Neural cell (in vitro differentiated cells): ENCODE measurements around the gene TULP3. TPM values are rescaled to one million over a fixed set of nuclear protein-coding genes. Genes with fewer than 3 reads are reported as not detected.

Experiments
- H2AFZ ChIP-seq: fragments of 200-600, 300-800 bp; sonication (generic), shearing (Covaris generic); 2 replicates; pipeline ENCODE4 v1.6.0; 2014; ENCODE audit warnings: low read depth, mild to moderate bottlenecking, antibody characterized with exemption, low read length, moderate library complexity
- H3F3A ChIP-seq: fragments of 200-600 bp; shearing (Covaris generic); 2 replicates; pipeline ENCODE4 v1.6.1; 2016; ENCODE audit warnings: mild to moderate bottlenecking, moderate library complexity, mixed read lengths, antibody characterized with exemption, low read length; ENCODE audit not compliant: insufficient read depth, poor library complexity, severe bottlenecking
- H3K27ac ChIP-seq: fragments of 200-600, 300-800 bp; sonication (generic), shearing (Covaris generic); 2 replicates; pipeline ENCODE4 v1.5.1; 2014; ENCODE audit warnings: mild to moderate bottlenecking, low read length, moderate library complexity
- H3K27me3 ChIP-seq: fragments of 300-800, 200-600 bp; sonication (generic), shearing (Covaris generic); 2 replicates; pipeline ENCODE4 v1.6.0; 2014; ENCODE audit warnings: mild to moderate bottlenecking, low read depth, low read length, moderate library complexity; ENCODE audit not compliant: insufficient read depth
- H3K36me3 ChIP-seq: fragments of 300-800, 200-600 bp; sonication (generic), shearing (Covaris generic); 2 replicates; pipeline ENCODE4 v1.5.1; 2014; ENCODE audit warnings: mild to moderate bottlenecking, antibody characterized with exemption, low read length, moderate library complexity; ENCODE audit not compliant: insufficient read depth
- H3K4me2 ChIP-seq: fragments of 300-800, 200-600 bp; sonication (generic), shearing (Covaris generic); 2 replicates; pipeline ENCODE4 v1.6.0; 2014; ENCODE audit warnings: mild to moderate bottlenecking, low read length
- H3K4me3 ChIP-seq: fragments of 300-800, 200-600 bp; sonication (generic), shearing (Covaris generic); 2 replicates; pipeline ENCODE4 v1.5.1; 2014; ENCODE audit warnings: mild to moderate bottlenecking, low read length, moderate library complexity
- H3K79me2 ChIP-seq: fragments of 200-600 bp; shearing (Covaris generic); replicated peaks from 2 replicates; pipeline ENCODE4 v1.6.0; 2014; ENCODE audit warnings: mild to moderate bottlenecking, low read length, moderate library complexity; ENCODE audit not compliant: insufficient read depth
- H3K9ac ChIP-seq: fragments of 300-800, 200-600 bp; sonication (generic), shearing (Covaris generic); 2 replicates; pipeline ENCODE4 v1.6.1; 2016; ENCODE audit warnings: mild to moderate bottlenecking, low read length, mixed read lengths
- H3K9me2 ChIP-seq: fragments of 200-600 bp; shearing (Covaris generic); 2 replicates; pipeline ENCODE4 v1.6.1; 2016; ENCODE audit warnings: mild to moderate bottlenecking, low read length, mixed read lengths; ENCODE audit not compliant: insufficient read depth
- H3K9me3 ChIP-seq: fragments of 200-600, 300-800 bp; sonication (generic), shearing (Covaris generic); 2 replicates; pipeline ENCODE4 v1.6.1; 2016; ENCODE audit warnings: mild to moderate bottlenecking, mixed run types, low read length, moderate library complexity, mixed read lengths
- H4K20me1 ChIP-seq: fragments of 200-600 bp; shearing (Covaris generic); 2 replicates; pipeline ENCODE4 v1.6.1; 2016; ENCODE audit warnings: mild to moderate bottlenecking, mixed run types; ENCODE audit not compliant: insufficient read depth
- EP300 ChIP-seq: fragments of 450-650 bp; conservative IDR thresholded peaks from 2 replicates; pipeline ENCODE4 v1.6.1; 2014; ENCODE audit warnings: antibody characterized with exemption, mild to moderate bottlenecking, moderate library complexity; ENCODE audit not compliant: poor library complexity, severe bottlenecking
- EZH2 ChIP-seq: fragments of 200-600, 300-800 bp; shearing (Covaris generic), sonication (generic); IDR thresholded peaks from 2 replicates; pipeline ENCODE4 v1.6.1; 2014; ENCODE audit warnings: antibody characterized with exemption, low read length, borderline replicate concordance, mild to moderate bottlenecking; ENCODE audit not compliant: insufficient read depth, poor library complexity, severe bottlenecking
- MXI1 ChIP-seq: fragments of 450-650 bp; conservative IDR thresholded peaks from 2 replicates; pipeline ENCODE4 v1.6.1; 2014; ENCODE audit warnings: antibody characterized with exemption, mild to moderate bottlenecking; ENCODE audit not compliant: poor library complexity, severe bottlenecking
- POLR2AphosphoS5 ChIP-seq: IDR thresholded peaks from 2 replicates; pipeline ENCODE4 v1.6.1; 2012
- RAD21 ChIP-seq: fragments of 450-650 bp; conservative IDR thresholded peaks from 2 replicates; pipeline ENCODE4 v1.6.1; 2014; ENCODE audit warnings: antibody characterized with exemption, mild to moderate bottlenecking, moderate library complexity
- REST ChIP-seq: IDR thresholded peaks from 2 replicates; pipeline ENCODE4 v1.6.1; 2012; ENCODE audit warnings: borderline replicate concordance
- SMC3 ChIP-seq: fragments of 450-650 bp; conservative IDR thresholded peaks from 2 replicates; pipeline ENCODE4 v1.6.1; 2014; ENCODE audit warnings: antibody characterized with exemption, mild to moderate bottlenecking, moderate library complexity; ENCODE audit not compliant: poor library complexity
- TAF1 ChIP-seq: IDR thresholded peaks from 2 replicates; pipeline ENCODE4 v1.6.1; 2012; ENCODE audit warnings: low read depth
- polyA plus RNA-seq: library from polyadenylated mRNA; depleted of rRNA; stranded (reverse); fragments of >200 nt; gene quantifications from 2 replicates; pipeline ENCODE4 v1.2.3, GENCODE V29; 2014
- TF ChIP-seq, protein P1 (sequence below): fragments of 450-650 bp; IDR thresholded peaks from 2 replicates; pipeline ENCODE4 v1.5.1; 2014; ENCODE audit warnings: antibody characterized with exemption, mild to moderate bottlenecking, moderate library complexity; ENCODE audit not compliant: poor library complexity, severe bottlenecking

The TULP3 gene
- polyA plus RNA-seq, 1 donor from 2014 or later: 9.3 TPM

- Histone ChIP-seq H3K4me2 (no peak overlapping the region), H3K27ac (no peak overlapping the region), H3K79me2 (no peaks in the 10 kb centered on the region), H3K27me3 (no peaks in the 10 kb centered on the region), H3K9me2 (no peaks in the 10 kb centered on the region), H3K9ac (no peak overlapping the region), H3K9me3 (no peaks in the 10 kb centered on the region), H3K4me3 (no peak overlapping the region), H3F3A (no peaks in the 10 kb centered on the region), H2AFZ (no peak overlapping the region), H3K36me3 (no peaks in the 10 kb centered on the region), H4K20me1 (no peaks in the 10 kb centered on the region)
- TF ChIP-seq EZH2: no peak
- TF ChIP-seq SMC3: no peak
- no peak for TF ChIP-seq REST
- TF ChIP-seq MXI1: no peak
- no peak for TF ChIP-seq EP300
- TF ChIP-seq POLR2AphosphoS5: no peak
- TF ChIP-seq, protein P1, sequence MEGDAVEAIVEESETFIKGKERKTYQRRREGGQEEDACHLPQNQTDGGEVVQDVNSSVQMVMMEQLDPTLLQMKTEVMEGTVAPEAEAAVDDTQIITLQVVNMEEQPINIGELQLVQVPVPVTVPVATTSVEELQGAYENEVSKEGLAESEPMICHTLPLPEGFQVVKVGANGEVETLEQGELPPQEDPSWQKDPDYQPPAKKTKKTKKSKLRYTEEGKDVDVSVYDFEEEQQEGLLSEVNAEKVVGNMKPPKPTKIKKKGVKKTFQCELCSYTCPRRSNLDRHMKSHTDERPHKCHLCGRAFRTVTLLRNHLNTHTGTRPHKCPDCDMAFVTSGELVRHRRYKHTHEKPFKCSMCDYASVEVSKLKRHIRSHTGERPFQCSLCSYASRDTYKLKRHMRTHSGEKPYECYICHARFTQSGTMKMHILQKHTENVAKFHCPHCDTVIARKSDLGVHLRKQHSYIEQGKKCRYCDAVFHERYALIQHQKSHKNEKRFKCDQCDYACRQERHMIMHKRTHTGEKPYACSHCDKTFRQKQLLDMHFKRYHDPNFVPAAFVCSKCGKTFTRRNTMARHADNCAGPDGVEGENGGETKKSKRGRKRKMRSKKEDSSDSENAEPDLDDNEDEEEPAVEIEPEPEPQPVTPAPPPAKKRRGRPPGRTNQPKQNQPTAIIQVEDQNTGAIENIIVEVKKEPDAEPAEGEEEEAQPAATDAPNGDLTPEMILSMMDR: no peak
- no peak for TF ChIP-seq RAD21
- no peak for TF ChIP-seq TAF1
These were observed 48.5 kb downstream of the TULP3 start for GRCh38 chr12:2939191-2939590.

DNA sequence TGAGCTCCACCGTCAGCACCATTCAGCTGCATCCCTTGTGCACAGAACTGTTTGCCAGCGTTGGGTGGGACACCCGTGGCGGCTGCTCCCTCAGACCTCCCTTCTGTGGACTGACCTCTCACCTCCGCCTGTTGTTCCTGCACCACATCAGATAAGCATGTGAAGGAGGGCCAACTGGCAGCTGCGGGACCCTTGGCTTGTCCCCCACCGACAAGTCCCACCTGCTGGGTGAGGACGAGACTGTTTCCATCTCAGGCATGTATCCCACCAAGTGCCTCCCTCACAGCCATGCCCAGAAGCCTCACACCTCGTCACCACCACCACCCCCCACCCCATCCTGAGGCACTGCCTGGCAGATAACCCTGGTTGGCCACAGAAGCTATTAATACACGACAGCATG is 49.9 kb downstream of the TULP3 start:
- no peak overlapping the region for H3K4me3 ChIP-seq
- no peak overlapping the region for H3K27ac ChIP-seq
- no peaks in the 10 kb centered on the region for H4K20me1 ChIP-seq
- no peaks in the 10 kb centered on the region for H3K9me2 ChIP-seq
- H3K27me3 ChIP-seq: no peaks in the 10 kb centered on the region
- H3K79me2 ChIP-seq: no peaks in the 10 kb centered on the region
- TF ChIP-seq EP300 (no peak), RAD21 (no peak), MXI1 (no peak), REST (no peak), POLR2AphosphoS5 (no peak), TAF1 (no peak)
- TF ChIP-seq, protein P1: no peak
- H2AFZ ChIP-seq: no peak overlapping the region
- no peaks in the 10 kb centered on the region for H3K9me3 ChIP-seq
- no peak overlapping the region for H3K9ac ChIP-seq
- no peaks in the 10 kb centered on the region for H3F3A ChIP-seq
- H3K36me3 ChIP-seq: no peaks in the 10 kb centered on the region
- no peak overlapping the region for H3K4me2 ChIP-seq
